Measurements from ENCODE around the gene CD99.
A peak's percentile ranks its signal among the peaks of the same experiment; 100 is the strongest.

The CD99 gene

GRCh38 chrX:2684256-2684655, 6.8 kb upstream of the CD99 start:
- no peak overlapping the region for H3K4me3 Mint-ChIP-seq
- H3K27me3 Mint-ChIP-seq (ENCODE audit: low read depth, poor library complexity): peaks cover 6% of the 10 kb centered on the region
- TF ChIP-seq CTCF (IDR thresholded peaks at IDR 0.05): no peak
- peaks cover 16% of the 10 kb centered on the region for H3K4me1 Mint-ChIP-seq
- H3K9me3 Mint-ChIP-seq: peaks cover 5% of the 10 kb centered on the region
- H3K36me3 Mint-ChIP-seq (ENCODE audit: low read depth): no peaks in the 10 kb centered on the region
- DNase-seq: no peak
- no peak overlapping the region for H3K27ac Mint-ChIP-seq

GRCh38 chrX:2685886-2686285, 5.2 kb upstream of the CD99 start:
- H3K27ac Mint-ChIP-seq: no peak overlapping the region
- no peak for TF ChIP-seq CTCF (IDR thresholded peaks at IDR 0.05)
- peaks cover 5% of the 10 kb centered on the region for H3K9me3 Mint-ChIP-seq
- peaks cover 17% of the 10 kb centered on the region for H3K27me3 Mint-ChIP-seq (ENCODE audit: low read depth, poor library complexity)
- H3K36me3 Mint-ChIP-seq (ENCODE audit: low read depth): no peaks in the 10 kb centered on the region
- peaks cover 23% of the 10 kb centered on the region for H3K4me1 Mint-ChIP-seq
- no peak overlapping the region for H3K4me3 Mint-ChIP-seq
- DNase-seq: no peak

GRCh38 chrX:2689773-2690666, 1.1 kb upstream of the CD99 start:
- DNase-seq: no peak
- peak overlapping the region; percentile 85 for H3K4me3 Mint-ChIP-seq
- H3K9me3 Mint-ChIP-seq: no peaks in the 10 kb centered on the region
- no peak for TF ChIP-seq CTCF (IDR thresholded peaks at IDR 0.05)
- no peaks in the 10 kb centered on the region for H3K36me3 Mint-ChIP-seq (ENCODE audit: low read depth)
- H3K4me1 Mint-ChIP-seq: peaks cover 55% of the 10 kb centered on the region
- H3K27ac Mint-ChIP-seq: peak overlapping the region; percentile 69
- H3K27me3 Mint-ChIP-seq (ENCODE audit: low read depth, poor library complexity): peaks cover 27% of the 10 kb centered on the region

- no peak for TF ChIP-seq CTCF (IDR thresholded peaks at IDR 0.05)
- Mint-ChIP-seq H3K4me3 (peak overlapping the region; percentile 94), H3K9me3 (no peaks in the 10 kb centered on the region), H3K27ac (no peak overlapping the region), H3K4me1 (peaks cover 70% of the 10 kb centered on the region), H3K27me3 (ENCODE audit: low read depth, poor library complexity) (peaks cover 27% of the 10 kb centered on the region), H3K36me3 (ENCODE audit: low read depth) (peaks cover 4% of the 10 kb centered on the region)
- peak; percentile 40 for DNase-seq
Measured at GRCh38 chrX:2691543-2692220, 587 bp downstream of the CD99 start.

- peak overlapping the region; percentile 75 for H3K27ac Mint-ChIP-seq
- peaks cover 23% of the 10 kb centered on the region for H3K27me3 Mint-ChIP-seq (ENCODE audit: low read depth, poor library complexity)
- no peak for TF ChIP-seq CTCF (IDR thresholded peaks at IDR 0.05)
- H3K4me3 Mint-ChIP-seq: peak overlapping the region; percentile 94
- peaks cover 70% of the 10 kb centered on the region for H3K4me1 Mint-ChIP-seq
- peaks cover 10% of the 10 kb centered on the region for H3K36me3 Mint-ChIP-seq (ENCODE audit: low read depth)
- DNase-seq: peak; percentile 29
- H3K9me3 Mint-ChIP-seq: no peaks in the 10 kb centered on the region
Measured at GRCh38 chrX:2692221-2693112, 1.4 kb downstream of the CD99 start.

All from nephron progenitor cell (in vitro differentiated cells).